ENCODE data around the gene ABCA2. TPM values are rescaled to one million over a fixed set of nuclear protein-coding genes. Genes with fewer than 3 reads are reported as not detected.

The ABCA2 gene
- total and polyA plus RNA-seq, 2 experiments from 2014 or later = 7.0 to 16.0 TPM

GRCh38 chr9:137020771-137021567 lies 7.1 kb downstream of the ABCA2 start:
- no peaks in the 10 kb centered on the region for H4K20me1 ChIP-seq (replicated peaks; ENCODE audit: insufficient read depth)
- H3K4me3 ChIP-seq = no peak overlapping the region
- H2AFZ ChIP-seq = no peak overlapping the region
- H3K9me3 Mint-ChIP-seq = no peaks in the 10 kb centered on the region
- DNase-seq (ENCODE audit: low spot score) (no peak), ATAC-seq (no peak)
- H3K9me2 ChIP-seq (ENCODE audit: insufficient read depth) = no peaks in the 10 kb centered on the region
- no peak overlapping the region for H3K4me2 ChIP-seq
- peaks cover 11% of the 10 kb centered on the region for H3K27me3 Mint-ChIP-seq (ENCODE audit: insufficient read depth, low read depth, poor library complexity)
- peaks cover 4% of the 10 kb centered on the region; the same call in 1 of the 2 replicates for H3K4me1 ChIP-seq (ENCODE audit: insufficient read depth)
- no peaks in the 10 kb centered on the region; the same call in 2 of the 3 replicates for H3K4me1 Mint-ChIP-seq
- H3F3A ChIP-seq (replicated peaks; ENCODE audit: low read depth) = 0 out of 2 replicates have a peak, but pooled peaks cover 3% of the 10 kb centered on the region
- H3K79me2 ChIP-seq (replicated peaks; ENCODE audit: insufficient read depth) = no peaks in the 10 kb centered on the region
- H3K4me3 Mint-ChIP-seq = no peak overlapping the region
- H3K36me3 Mint-ChIP-seq (ENCODE audit: low read depth) = peaks cover 2% of the 10 kb centered on the region; the same call in 1 of the 3 replicates
- H3K27ac Mint-ChIP-seq = no peak overlapping the region
- no peak overlapping the region for H3K27ac ChIP-seq (ENCODE audit: low read depth)
- H3K36me3 ChIP-seq (ENCODE audit: insufficient read depth) = no peaks in the 10 kb centered on the region
- no peaks in the 10 kb centered on the region for H3K27me3 ChIP-seq (ENCODE audit: insufficient read depth)
- no peak for TF ChIP-seq CREB1 (CRISPR knock-in tag; IDR thresholded peaks at IDR 0.05; ENCODE audit: low read depth)

- Histone ChIP-seq H3K79me2 (replicated peaks; ENCODE audit: insufficient read depth) (no peaks in the 10 kb centered on the region), H2AFZ (no peak overlapping the region), H3K4me3 (no peak overlapping the region), H3F3A (replicated peaks; ENCODE audit: low read depth) (0 out of 2 replicates have a peak, but pooled peaks cover 3% of the 10 kb centered on the region), H4K20me1 (replicated peaks; ENCODE audit: insufficient read depth) (no peaks in the 10 kb centered on the region), H3K27ac (ENCODE audit: low read depth) (no peak overlapping the region), H3K4me2 (no peak overlapping the region), H3K9me2 (ENCODE audit: insufficient read depth) (no peaks in the 10 kb centered on the region), H3K27me3 (ENCODE audit: insufficient read depth) (no peaks in the 10 kb centered on the region), H3K36me3 (ENCODE audit: insufficient read depth) (no peaks in the 10 kb centered on the region), H3K4me1 (ENCODE audit: insufficient read depth) (peaks cover 4% of the 10 kb centered on the region; the same call in 1 of the 2 replicates)
- H3K27me3 Mint-ChIP-seq (ENCODE audit: insufficient read depth, low read depth, poor library complexity) = peaks cover 11% of the 10 kb centered on the region
- no peaks in the 10 kb centered on the region for H3K9me3 Mint-ChIP-seq
- H3K4me1 Mint-ChIP-seq = no peaks in the 10 kb centered on the region; the same call in 2 of the 3 replicates
- ATAC-seq = peak; percentile 15
- DNase-seq (ENCODE audit: low spot score) = peak; percentile 51
- no peak overlapping the region; the same call in 1 of the 2 replicates for H3K27ac Mint-ChIP-seq
- TF ChIP-seq ZNF462 (CRISPR knock-in tag; IDR thresholded peaks at IDR 0.05) (no peak), ZNF331 (CRISPR knock-in tag; IDR thresholded peaks at IDR 0.05; ENCODE audit: low read depth) (no peak), CTCF (conservative IDR thresholded peaks at IDR 0.05; ENCODE audit: low read depth in 2 of 2) (no peak), ETS1 (IDR thresholded peaks at IDR 0.05) (no peak), NANOG (IDR thresholded peaks at IDR 0.05; ENCODE audit: borderline replicate concordance) (no peak), JUNB (IDR thresholded peaks at IDR 0.05; ENCODE audit: unreplicated experiment) (no peak), CREB1 (CRISPR knock-in tag; IDR thresholded peaks at IDR 0.05; ENCODE audit: low read depth) (no peak), EZH2phosphoT487 (IDR thresholded peaks at IDR 0.05; ENCODE audit: unreplicated experiment) (no peak), POLR2AphosphoS5 (IDR thresholded peaks at IDR 0.05; ENCODE audit: low read depth) (no peak), STAT1 (IDR thresholded peaks at IDR 0.05; ENCODE audit: unreplicated experiment) (no peak)
- H3K36me3 Mint-ChIP-seq (ENCODE audit: low read depth) = peaks cover 2% of the 10 kb centered on the region; the same call in 1 of the 3 replicates
- no peak overlapping the region for H3K4me3 Mint-ChIP-seq
Observed at GRCh38 chr9:137019891-137020683, 8.0 kb downstream of the ABCA2 start.
